HL-60 (cell line): ENCODE results near the gene DUSP28.

Experiments used
- DNase-seq, 2 experiments: peaks; one replicate each; pipeline ENCODE4 v3.0.0-alpha.2; 2010 to 2020; ENCODE audit warnings: low read depth in 1 of 2, low spot score in 1 of 2
- H3K27ac ChIP-seq: fragments of 250-450 bp; sonication (Bioruptor Pico); replicated peaks from 2 replicates; pipeline ENCODE4 v1.5.1; 2020; ENCODE audit warnings: mild to moderate bottlenecking, moderate library complexity
- H3K27me3 ChIP-seq: fragments of 250-450 bp; sonication (Bioruptor Pico); 2 replicates; pipeline ENCODE4 v1.5.1; 2021; ENCODE audit warnings: mild to moderate bottlenecking, moderate library complexity; ENCODE audit not compliant: insufficient read depth, poor library complexity, severe bottlenecking
- H3K4me3 ChIP-seq: replicated peaks from 2 replicates; pipeline ENCODE4 v1.5.1; 2011; ENCODE audit warnings: mild to moderate bottlenecking, control low read depth, low read length; ENCODE audit not compliant: insufficient read depth
- CTCF ChIP-seq: IDR thresholded peaks from one replicate; pipeline ENCODE4 v1.5.1; 2011; ENCODE audit warnings: low read length, control low read depth, inconsistent platforms; ENCODE audit not compliant: insufficient read depth
- GABPA ChIP-seq: IDR thresholded peaks from 2 replicates; pipeline ENCODE4 v1.6.1; 2012; ENCODE audit warnings: low read depth
- POLR2AphosphoS5 ChIP-seq: IDR thresholded peaks from 2 replicates; pipeline ENCODE4 v1.6.1; 2012; ENCODE audit warnings: low read depth
- REST ChIP-seq: IDR thresholded peaks from 2 replicates; pipeline ENCODE4 v1.6.1; 2012; ENCODE audit warnings: low read depth; ENCODE audit not compliant: insufficient replicate concordance
- SPI1 ChIP-seq: IDR thresholded peaks from 2 replicates; pipeline ENCODE4 v1.6.1; 2012; ENCODE audit warnings: low read depth, mild to moderate bottlenecking, borderline replicate concordance

Gene DUSP28

GRCh38 chr2:240530181-240530580, 30.0 kb upstream of the DUSP28 start:
- no peak overlapping the region for H3K27ac ChIP-seq
- no peak overlapping the region for H3K4me3 ChIP-seq
- no peak for DNase-seq
- no peaks in the 10 kb centered on the region for H3K27me3 ChIP-seq
- no peak for TF ChIP-seq REST
- no peak for TF ChIP-seq GABPA
- TF ChIP-seq SPI1: no peak
- no peak for TF ChIP-seq POLR2AphosphoS5
- TF ChIP-seq CTCF: no peak

- no peak for DNase-seq
- Histone ChIP-seq H3K27ac (no peak overlapping the region), H3K4me3 (no peak overlapping the region), H3K27me3 (no peaks in the 10 kb centered on the region)
- TF ChIP-seq SPI1: no peak
- no peak for TF ChIP-seq POLR2AphosphoS5
- TF ChIP-seq REST: no peak
- TF ChIP-seq GABPA: no peak
- TF ChIP-seq CTCF: no peak
These were observed 29.1 kb upstream of the DUSP28 start for GRCh38 chr2:240531038-240531437.

- no peak for DNase-seq
- Histone ChIP-seq H3K27ac (no peak overlapping the region), H3K4me3 (no peak overlapping the region), H3K27me3 (no peaks in the 10 kb centered on the region)
- TF ChIP-seq GABPA (no peak), CTCF (no peak), POLR2AphosphoS5 (no peak), SPI1 (no peak), REST (no peak)
These were observed 28.0 kb upstream of the DUSP28 start for GRCh38 chr2:240532031-240532775.
